HG03280 (cell line): ENCODE results near the gene KIAA1671.

ENCODE experiments used
- ATAC-seq: cut with Tn5 transposase; IDR thresholded peaks from one replicate; pipeline ENCODE4 v1.9.1; 2021; ENCODE audit warnings: mild to moderate bottlenecking, moderate library complexity; ENCODE audit not compliant: unreplicated experiment

KIAA1671 gene

DNA sequence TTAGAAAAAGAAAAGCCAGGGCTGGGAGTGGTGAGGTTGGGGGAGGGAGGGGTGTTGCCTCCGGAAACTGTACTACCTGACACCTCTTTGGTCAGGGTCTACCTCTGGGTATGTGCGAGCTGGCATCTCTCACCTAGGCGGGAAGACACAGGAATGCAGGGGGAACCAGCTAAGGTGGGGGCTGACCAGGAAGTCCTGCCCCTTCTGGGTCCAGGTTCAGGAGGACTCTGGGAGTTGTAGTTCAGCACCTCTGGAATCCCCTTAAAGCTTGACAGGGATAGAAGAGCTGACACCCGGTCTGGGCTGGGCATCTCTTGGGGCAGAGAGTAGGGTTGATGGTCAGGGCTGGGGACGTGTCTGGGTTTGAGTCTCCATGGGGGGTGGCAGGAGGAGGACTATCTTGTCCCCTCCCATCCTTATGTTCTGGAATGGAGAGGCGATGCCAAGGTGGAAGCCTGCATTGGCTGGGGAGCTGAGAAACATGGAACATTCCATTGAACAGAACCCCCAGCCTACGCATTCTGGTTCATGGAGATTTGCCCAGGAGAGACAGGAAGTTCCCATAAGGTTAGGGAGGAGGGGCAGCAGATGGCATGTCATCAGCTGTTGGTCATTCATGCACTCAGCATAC is 2.1 kb upstream of the KIAA1671 start:
- ATAC-seq: no peak

GRCh38 chr22:24952837-24953383 is 394 bp downstream of the KIAA1671 start:
- ATAC-seq: no peak

- no peak for ATAC-seq
These were observed 1.0 kb downstream of the KIAA1671 start for GRCh38 chr22:24953384-24954113.

DNA sequence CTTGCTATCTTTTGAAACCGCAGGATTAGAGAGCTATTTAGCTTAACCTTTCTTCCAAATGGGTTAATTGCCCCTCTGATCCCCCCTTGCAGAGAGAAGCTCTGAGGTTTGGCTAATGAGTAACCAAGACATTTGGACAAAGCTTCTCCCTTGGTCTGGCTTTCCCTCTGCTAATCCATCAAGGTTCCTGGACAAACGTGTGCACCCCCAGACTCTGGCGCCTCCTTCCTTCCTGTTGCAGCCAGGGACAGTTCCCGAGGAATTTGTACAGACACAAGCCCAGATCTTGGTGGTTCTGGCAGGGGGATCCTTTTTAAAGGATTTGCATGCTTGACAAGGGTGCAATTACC is 1.6 kb downstream of the KIAA1671 start:
- ATAC-seq: no peak

DNA sequence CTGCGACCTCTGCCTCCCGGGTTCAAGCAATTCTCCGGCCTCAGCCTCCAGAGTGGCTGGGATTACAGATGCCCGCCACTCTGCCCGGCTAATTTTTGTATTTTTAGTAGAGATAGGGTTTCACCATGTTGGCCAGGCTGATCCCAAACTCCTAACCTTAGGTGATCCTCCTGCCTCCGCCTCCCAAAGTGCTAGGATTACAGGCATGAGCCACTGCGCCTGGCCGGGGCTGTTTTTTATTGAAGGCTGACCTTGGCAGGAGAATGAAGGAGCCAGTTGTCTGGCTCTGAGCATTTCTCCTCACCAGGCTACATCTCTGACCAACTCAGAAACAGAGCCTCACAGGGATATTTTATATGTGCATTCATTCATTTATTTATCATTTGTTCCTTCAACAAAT is 2.3 kb downstream of the KIAA1671 start:
- ATAC-seq: no peak

- ATAC-seq: no peak
These were observed 4.5 kb downstream of the KIAA1671 start for GRCh38 chr22:24957043-24957442.

DNA sequence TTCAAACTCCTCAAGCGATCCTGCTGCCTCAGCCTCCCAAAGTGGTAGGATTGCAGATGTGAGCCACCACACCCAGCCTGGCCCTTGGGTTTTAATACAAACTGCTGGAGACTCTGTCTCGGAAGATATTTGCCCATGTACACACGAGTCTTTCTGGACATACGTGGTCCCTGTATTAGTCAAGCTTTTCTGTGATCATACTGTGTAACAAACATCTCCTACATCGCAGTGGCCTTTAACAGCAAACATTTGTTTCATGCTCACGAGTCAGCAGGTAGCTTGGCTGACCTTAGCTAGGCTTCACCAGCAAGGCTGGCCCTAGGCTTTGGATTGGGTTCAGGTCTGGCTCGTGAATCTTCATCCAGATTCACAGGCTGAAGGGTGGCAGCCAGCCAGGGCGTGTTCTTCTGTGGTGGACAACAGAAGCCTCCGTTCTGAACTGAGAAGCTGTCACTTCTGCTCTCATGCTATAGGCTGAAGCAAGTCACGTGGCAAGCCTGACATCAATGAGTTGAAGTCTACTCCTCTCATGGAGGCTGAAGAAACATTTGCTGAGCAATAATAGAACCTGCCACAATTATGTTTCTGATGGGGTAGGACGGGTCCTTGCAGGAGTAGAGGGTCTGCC is 8.8 kb downstream of the KIAA1671 start:
- no peak for ATAC-seq

DNA sequence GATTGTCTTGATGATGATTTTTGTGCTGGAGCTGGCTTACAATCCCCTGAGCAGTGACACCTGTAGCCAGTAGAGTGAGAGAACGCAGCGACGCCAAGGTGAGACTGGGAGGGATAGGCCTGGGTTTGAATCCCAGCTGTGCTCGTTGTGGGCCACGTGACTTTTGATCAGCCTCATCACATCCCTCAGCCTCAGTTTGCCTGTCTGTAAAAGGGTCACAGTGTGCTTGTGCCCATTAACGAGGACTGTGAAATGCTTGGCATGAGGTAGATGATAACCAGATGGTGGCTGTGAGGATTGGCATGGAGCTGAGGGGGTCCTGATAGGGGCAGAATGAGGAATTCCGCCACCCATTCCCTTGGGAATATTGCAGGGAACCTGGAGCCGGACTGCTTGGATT is 9.6 kb downstream of the KIAA1671 start:
- ATAC-seq: no peak

- ATAC-seq: no peak
These were observed 10.3 kb downstream of the KIAA1671 start for GRCh38 chr22:24962835-24963234.

GRCh38 chr22:24964441-24964840 is 11.9 kb downstream of the KIAA1671 start:
- no peak for ATAC-seq

DNA sequence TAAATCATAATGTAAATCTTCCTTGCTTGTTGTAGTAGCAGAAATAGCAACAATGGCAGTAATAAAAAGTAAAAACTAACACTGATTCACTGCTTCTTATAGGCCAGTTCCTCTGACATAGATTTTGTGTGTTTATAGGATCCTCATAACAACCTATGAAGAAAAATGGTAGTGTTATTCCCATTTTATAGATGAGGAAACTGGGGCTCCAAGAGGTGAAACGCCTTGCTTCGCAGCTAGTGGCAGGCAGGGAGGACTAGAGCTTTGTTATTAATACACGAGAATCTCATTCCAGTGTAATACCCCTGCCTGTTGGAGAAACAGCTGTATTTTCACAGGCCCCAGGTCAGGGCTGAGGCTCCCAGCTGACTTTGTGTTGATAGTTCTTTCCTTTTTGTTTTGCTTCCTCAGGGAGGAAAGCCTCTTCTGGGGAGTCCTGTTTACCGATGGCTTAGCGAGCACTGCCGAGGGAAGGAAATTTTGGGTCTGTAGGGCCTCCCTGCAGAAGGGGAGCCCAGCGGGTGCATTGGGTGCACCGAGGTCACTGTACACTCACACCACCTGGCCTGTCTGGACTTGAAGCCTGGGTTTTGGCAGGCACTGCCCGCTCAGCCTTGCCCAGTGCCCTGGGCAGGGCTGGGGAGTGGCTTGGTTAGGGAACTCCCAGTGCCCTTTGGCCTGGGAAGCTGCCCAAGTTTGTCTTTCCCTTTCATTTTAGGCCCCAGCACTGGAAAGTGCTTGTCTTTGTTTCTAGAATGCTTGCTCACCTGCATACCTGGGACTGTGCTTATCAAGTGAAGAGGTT is 13.5 kb downstream of the KIAA1671 start:
- ATAC-seq: no peak

DNA sequence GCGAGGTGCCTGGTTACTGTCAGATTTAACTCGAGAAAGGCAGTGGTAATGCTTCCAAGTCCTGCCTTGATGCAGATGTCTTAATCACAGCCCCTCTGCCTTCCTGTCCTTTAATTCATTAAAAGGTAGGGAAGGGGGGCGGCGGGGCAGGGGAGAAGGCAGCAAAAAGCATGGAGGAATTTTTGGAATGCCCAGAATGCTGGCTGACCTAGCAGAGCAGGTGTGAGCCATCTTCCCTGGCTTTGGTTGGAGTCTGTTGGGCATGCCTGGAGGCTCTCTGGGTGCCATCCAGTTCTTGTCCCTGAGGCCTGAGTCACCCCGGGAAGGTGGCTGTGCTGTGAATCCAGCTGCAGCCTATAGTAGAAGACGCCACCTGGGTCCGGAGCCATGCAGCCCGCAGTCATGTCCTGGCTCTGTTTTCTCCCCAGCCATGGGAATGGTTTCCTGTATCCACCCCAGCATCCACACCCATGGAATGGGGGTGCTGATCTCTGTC is 15.6 kb downstream of the KIAA1671 start:
- ATAC-seq: no peak

GRCh38 chr22:24969560-24970301 is 17.2 kb downstream of the KIAA1671 start:
- no peak for ATAC-seq

DNA sequence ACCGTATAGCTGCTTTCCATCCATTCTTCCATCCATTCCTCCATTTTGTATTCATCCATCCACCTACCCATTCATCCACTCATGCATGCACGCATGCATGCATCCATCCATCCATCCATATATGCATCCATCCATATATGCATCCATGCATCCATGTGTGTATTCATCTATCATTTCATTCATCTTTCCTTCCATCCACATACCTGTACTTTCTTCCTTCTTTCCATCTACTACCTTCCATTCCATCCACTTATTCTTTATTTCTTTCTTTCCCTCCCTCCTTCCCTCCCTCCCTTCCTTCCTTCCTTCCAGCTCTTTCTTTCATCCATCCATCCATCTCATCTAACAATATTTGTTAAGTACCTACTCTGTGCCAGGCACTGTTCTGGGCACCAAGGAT is 19.9 kb downstream of the KIAA1671 start:
- no peak for ATAC-seq

- no peak for ATAC-seq
These were observed 21.4 kb downstream of the KIAA1671 start for GRCh38 chr22:24973872-24974271.

DNA sequence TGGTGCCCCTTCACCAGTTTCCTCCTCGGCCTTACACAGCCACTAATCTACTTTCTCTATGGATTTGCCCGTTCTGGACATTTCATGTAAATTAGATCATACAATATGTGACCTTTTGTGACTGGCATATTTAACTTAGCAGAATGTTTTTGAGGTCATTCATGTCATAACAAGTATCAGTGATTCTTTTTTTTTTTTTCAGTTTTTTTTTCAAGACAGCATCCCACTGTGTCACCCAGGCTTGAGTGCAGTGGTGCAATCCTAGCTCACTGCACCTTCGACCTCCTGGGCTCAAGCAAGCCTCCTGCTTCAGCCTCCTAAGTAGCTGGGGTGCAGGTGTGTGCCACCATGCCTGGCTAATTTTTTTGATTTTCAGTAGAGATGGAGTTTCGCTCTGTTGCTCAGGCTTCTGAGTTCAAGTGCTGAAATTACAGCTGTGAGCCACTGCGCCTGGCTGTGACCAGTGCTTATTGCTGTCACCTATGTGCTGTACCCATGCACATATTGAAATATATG is 22.7 kb downstream of the KIAA1671 start:
- no peak for ATAC-seq

DNA sequence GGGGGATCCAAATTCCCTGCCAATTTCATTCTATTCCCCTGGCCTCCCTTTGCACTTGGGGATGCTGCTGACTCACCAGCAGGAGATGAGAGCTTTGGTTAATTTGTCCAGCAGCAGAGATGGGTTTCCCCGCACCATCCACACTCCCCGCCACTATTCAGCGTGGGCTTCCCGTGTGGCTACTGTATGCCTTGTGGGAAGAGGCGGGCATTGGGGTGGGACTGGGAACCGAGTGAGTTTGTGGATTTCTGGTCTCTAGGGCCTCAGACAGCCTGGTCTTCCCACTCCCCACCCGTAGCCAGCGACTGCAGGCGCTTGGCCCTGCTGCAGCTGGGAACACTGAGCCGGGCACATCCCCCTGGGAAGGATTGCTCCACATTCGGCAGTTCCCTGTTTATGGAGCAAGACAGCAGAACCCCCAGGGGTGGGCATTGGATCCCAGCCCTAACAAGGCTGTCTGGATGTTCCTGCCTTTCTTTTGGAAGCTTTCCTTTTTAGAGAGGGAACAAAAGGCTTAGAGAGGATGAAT is 23.4 kb downstream of the KIAA1671 start:
- ATAC-seq: no peak

DNA sequence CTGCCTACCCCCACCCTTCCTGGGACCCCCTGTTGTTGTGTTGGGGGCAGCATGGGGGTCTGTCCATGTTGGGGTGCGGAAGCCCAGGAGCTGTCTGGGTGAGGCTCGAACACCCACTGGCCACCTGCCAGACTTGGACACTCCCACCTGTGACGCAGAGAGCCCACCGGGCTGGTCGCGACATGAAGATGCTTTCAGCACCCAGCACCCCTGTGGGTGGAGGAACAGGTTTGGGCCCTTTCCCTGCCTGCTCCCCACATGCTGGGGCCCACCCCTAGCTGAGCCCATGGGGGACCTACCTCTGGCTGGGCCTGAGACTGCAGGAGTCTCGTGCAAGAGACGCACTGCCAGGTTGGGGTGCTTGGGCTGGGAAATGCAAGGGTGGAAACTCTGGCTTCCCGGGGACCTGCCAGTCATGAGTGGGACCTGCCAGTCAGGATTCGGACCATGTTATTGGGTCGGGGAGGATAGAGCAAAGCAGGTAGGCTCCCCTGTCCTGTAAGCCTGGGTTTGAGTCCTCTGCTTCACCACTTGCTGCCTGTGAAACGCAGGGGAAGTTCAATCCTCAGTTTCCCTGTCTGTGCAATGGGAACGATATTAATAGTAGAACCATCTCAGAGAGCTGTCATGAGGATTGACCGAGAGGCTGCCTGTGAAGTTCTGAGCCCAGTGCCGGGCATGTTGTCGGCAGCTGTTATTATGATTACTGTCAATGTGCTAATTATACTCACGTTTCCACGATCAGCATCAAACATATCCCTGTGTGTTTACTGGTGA is 24.1 kb downstream of the KIAA1671 start:
- no peak for ATAC-seq
